ENCODE measurements around the gene GFOD1.
"Not testable (repeated sequence)": the region's sequence is repeated elsewhere in the genome, so short reads cannot be mapped to it uniquely, and the experiment has no call there.

DNA sequence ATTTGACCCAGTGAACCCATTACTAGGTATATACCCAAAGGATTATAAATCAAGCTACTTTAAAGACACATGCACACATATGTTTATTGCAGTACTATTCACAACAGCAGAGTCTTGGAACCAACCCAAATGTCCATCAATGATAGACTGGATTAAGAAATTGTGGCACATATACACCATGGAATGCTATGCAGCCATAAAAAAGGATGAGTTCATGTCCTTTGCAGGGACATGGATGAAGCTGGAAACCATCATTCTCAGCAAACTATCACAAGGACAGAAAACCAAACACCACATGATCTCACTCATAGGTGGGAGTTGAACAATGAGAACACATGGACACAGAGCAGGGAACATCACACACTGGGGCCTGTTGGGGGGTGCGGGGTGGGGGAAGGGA lies 98.2 kb downstream of the GFOD1 start:
- TF ChIP-seq, protein P1, sequence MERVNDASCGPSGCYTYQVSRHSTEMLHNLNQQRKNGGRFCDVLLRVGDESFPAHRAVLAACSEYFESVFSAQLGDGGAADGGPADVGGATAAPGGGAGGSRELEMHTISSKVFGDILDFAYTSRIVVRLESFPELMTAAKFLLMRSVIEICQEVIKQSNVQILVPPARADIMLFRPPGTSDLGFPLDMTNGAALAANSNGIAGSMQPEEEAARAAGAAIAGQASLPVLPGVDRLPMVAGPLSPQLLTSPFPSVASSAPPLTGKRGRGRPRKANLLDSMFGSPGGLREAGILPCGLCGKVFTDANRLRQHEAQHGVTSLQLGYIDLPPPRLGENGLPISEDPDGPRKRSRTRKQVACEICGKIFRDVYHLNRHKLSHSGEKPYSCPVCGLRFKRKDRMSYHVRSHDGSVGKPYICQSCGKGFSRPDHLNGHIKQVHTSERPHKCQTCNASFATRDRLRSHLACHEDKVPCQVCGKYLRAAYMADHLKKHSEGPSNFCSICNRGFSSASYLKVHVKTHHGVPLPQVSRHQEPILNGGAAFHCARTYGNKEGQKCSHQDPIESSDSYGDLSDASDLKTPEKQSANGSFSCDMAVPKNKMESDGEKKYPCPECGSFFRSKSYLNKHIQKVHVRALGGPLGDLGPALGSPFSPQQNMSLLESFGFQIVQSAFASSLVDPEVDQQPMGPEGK (CRISPR knock-in tag; IDR thresholded peaks at IDR 0.05; ENCODE audit: borderline replicate concordance): not testable (repeated sequence)
- TF ChIP-seq ESRRG (CRISPR knock-in tag; IDR thresholded peaks at IDR 0.05); CREB5 (CRISPR knock-in tag; IDR thresholded peaks at IDR 0.05; ENCODE audit: low read depth); OSR1 (CRISPR knock-in tag; IDR thresholded peaks at IDR 0.05); PPARA (CRISPR knock-in tag; IDR thresholded peaks at IDR 0.05; ENCODE audit: borderline replicate concordance); GLIS3 (CRISPR knock-in tag; IDR thresholded peaks at IDR 0.05): not testable (repeated sequence)

Data from SK-N-SH treated with all-trans-retinoic acid at 6 μM for 48 hours (cell line).